IMR-90 (cell line): ENCODE measurements around the gene RILPL2. TPM values are rescaled to one million over a fixed set of nuclear protein-coding genes. Genes with fewer than 3 reads are reported as not detected.

ENCODE experiments used
- ATAC-seq: fragments of 200-7000 bp; cut with Tn5 transposase; 2 replicates; pipeline ENCODE4 v1.9.1; 2020; ENCODE audit warnings: low read depth, mild to moderate bottlenecking, moderate library complexity
- BruUV-seq: library from RNA; stranded (reverse); fragments of 400-500 nt; replicated peaks from 2 replicates; lab custom pipeline; 2021; lab: Mats Ljungman, UMichigan
- CTCF ChIA-PET: fragments of 300-600 bp; formaldehyde crosslinking; extraction: SDS; loops from one replicate; lab custom pipeline; 2021; ENCODE audit warnings: antibody characterized with exemption; lab: Yijun Ruan, JAX
- POLR2A ChIA-PET: fragments of 300-600 bp; sonication (Branson Sonifier 250); formaldehyde crosslinking; loops from one replicate; lab custom pipeline; 2022; ENCODE audit warnings: antibody characterized with exemption; ENCODE audit not compliant: unreplicated experiment; lab: Charles Lee
- DNase-seq: peaks from one replicate; pipeline ENCODE4 v3.0.0; 2013
- H2AFZ ChIP-seq: replicated peaks from 2 replicates; pipeline ENCODE3; 2013; ENCODE audit warnings: low read length, mild to moderate bottlenecking; ENCODE audit not compliant: poor library complexity
- H2AK5ac ChIP-seq: 2 replicates; pipeline ENCODE4 v1.6.1; 2013; ENCODE audit warnings: low read depth, low read length, inconsistent platforms
- H2AK9ac ChIP-seq: replicated peaks from 2 replicates; pipeline ENCODE3; 2013; ENCODE audit warnings: mild to moderate bottlenecking, low read depth, low read length, moderate library complexity; ENCODE audit not compliant: poor library complexity
- H2BK120ac ChIP-seq: 2 replicates; pipeline ENCODE4 v1.6.1; 2013; ENCODE audit warnings: low read depth, low read length, inconsistent platforms
- H2BK15ac ChIP-seq: 3 replicates; pipeline ENCODE4 v1.6.1; 2013; ENCODE audit warnings: low read depth, low read length, inconsistent platforms
- H2BK20ac ChIP-seq: 2 replicates; pipeline ENCODE4 v1.6.1; 2013; ENCODE audit warnings: low read depth, mild to moderate bottlenecking, inconsistent platforms, low read length, moderate library complexity
- H2BK5ac ChIP-seq: 2 replicates; pipeline ENCODE4 v1.6.1; 2013; ENCODE audit warnings: mild to moderate bottlenecking, low read depth, low read length, inconsistent platforms; ENCODE audit not compliant: poor library complexity, severe bottlenecking
- H3K14ac ChIP-seq: replicated peaks from 2 replicates; pipeline ENCODE4 v1.6.1; 2013; ENCODE audit warnings: low read depth, low read length, inconsistent platforms
- H3K18ac ChIP-seq: 2 replicates; pipeline ENCODE4 v1.6.1; 2013; ENCODE audit warnings: low read depth, low read length, control low read depth
- H3K23ac ChIP-seq: 2 replicates; pipeline ENCODE4 v1.6.1; 2013; ENCODE audit warnings: low read depth, low read length, inconsistent platforms
- H3K27ac ChIP-seq: 2 replicates; pipeline ENCODE4 v1.5.1; 2013; ENCODE audit warnings: mild to moderate bottlenecking, control low read depth, low read length; ENCODE audit not compliant: insufficient read depth
- H3K27me3 ChIP-seq: 2 replicates; pipeline ENCODE4 v1.6.1; 2013; ENCODE audit warnings: low read length; ENCODE audit not compliant: control insufficient read depth, insufficient read depth
- H3K36me3 ChIP-seq: 2 replicates; pipeline ENCODE4 v1.6.1; 2013; ENCODE audit warnings: low read length, mixed read lengths; ENCODE audit not compliant: control insufficient read depth, insufficient read depth
- H3K4ac ChIP-seq: 2 replicates; pipeline ENCODE4 v1.6.1; 2013; ENCODE audit warnings: low read depth, low read length, inconsistent platforms
- H3K4me1 ChIP-seq: 2 replicates; pipeline ENCODE4 v1.6.1; 2013; ENCODE audit warnings: low read length, mixed read lengths; ENCODE audit not compliant: control insufficient read depth, insufficient read depth
- H3K4me2 ChIP-seq: 2 replicates; pipeline ENCODE4 v1.6.1; 2013; ENCODE audit warnings: low read depth, mild to moderate bottlenecking, control low read depth, low read length, moderate library complexity
- H3K4me3 ChIP-seq: 2 replicates; pipeline ENCODE4 v1.5.1; 2013; ENCODE audit warnings: low read depth, mild to moderate bottlenecking, control low read depth, low read length, moderate library complexity; ENCODE audit not compliant: insufficient read depth
- H3K56ac ChIP-seq: 2 replicates; pipeline ENCODE4 v1.6.1; 2013; ENCODE audit warnings: low read length, inconsistent platforms; ENCODE audit not compliant: insufficient read depth; ENCODE audit errors: extremely low read depth
- H3K79me1 ChIP-seq, 2 experiments: 2 replicates each; pipeline ENCODE4 v1.6.1; 2013; ENCODE audit warnings: low read length in 2 of 2, inconsistent platforms in 1 of 2, low read depth in 1 of 2
- H3K9ac ChIP-seq: 2 replicates; pipeline ENCODE4 v1.6.1; 2013; ENCODE audit warnings: low read depth, low read length, control low read depth
- H3K9me1 ChIP-seq: 2 replicates; pipeline ENCODE4 v1.6.1; 2013; ENCODE audit warnings: low read length, inconsistent platforms; ENCODE audit not compliant: insufficient read depth
- H3K9me3 ChIP-seq: 2 replicates; pipeline ENCODE4 v1.6.1; 2013; ENCODE audit warnings: low read length; ENCODE audit not compliant: control insufficient read depth, insufficient read depth
- H4K20me1 ChIP-seq: 2 replicates; pipeline ENCODE4 v1.6.1; 2013; ENCODE audit warnings: low read length, inconsistent platforms; ENCODE audit not compliant: insufficient read depth
- H4K5ac ChIP-seq: 2 replicates; pipeline ENCODE4 v1.6.1; 2013; ENCODE audit warnings: mild to moderate bottlenecking, low read depth, low read length, control low read depth
- H4K8ac ChIP-seq, 2 experiments: 2 replicates each; pipeline ENCODE4 v1.6.1; 2013; ENCODE audit warnings: low read depth in 2 of 2, low read length in 2 of 2, control low read depth in 1 of 2, inconsistent platforms in 1 of 2
- H4K91ac ChIP-seq: 2 replicates; pipeline ENCODE4 v1.6.1; 2013; ENCODE audit warnings: low read depth, low read length, inconsistent platforms; ENCODE audit not compliant: insufficient read depth
- BHLHE40 ChIP-seq: fragments of 150-350 bp; IDR thresholded peaks from 2 replicates; pipeline ENCODE4 v1.6.1; 2016; ENCODE audit warnings: mild to moderate bottlenecking, low read depth, low read length
- CEBPB ChIP-seq: IDR thresholded peaks from 2 replicates; pipeline ENCODE4 v1.6.1; 2012; ENCODE audit warnings: low read depth, low read length, improper control_type of control experiment
- RFX5 ChIP-seq: IDR thresholded peaks from 2 replicates; pipeline ENCODE4 v1.8.0; 2012; ENCODE audit warnings: low read depth, mild to moderate bottlenecking, low read length, moderate library complexity
- WGBS, 2 experiments: methylation state at CpG; one replicate each; pipeline versions ENCODE4 v1.1.5 to v1.1.7; 2013; ENCODE audit warnings: missing lambda C conversion rate in 2 of 2; ENCODE audit not compliant: insufficient read length in 1 of 2; ENCODE audit errors: extremely low coverage in 2 of 2; 5-methylcytosine and 5-hydroxymethylcytosine counted together
- dilution Hi-C: fragments of 300-500 bp; cut with HindIII; formaldehyde crosslinking; loops from one replicate; pipeline ENCODE4 v1.14.3; 2018; ENCODE audit warnings: low sequenced_read_pairs; ENCODE audit not compliant: unreplicated experiment
- in situ Hi-C: fragments of 300-500 bp; cut with MboI; formaldehyde crosslinking; loops from 3 replicates; pipeline ENCODE4 v1.14.3; 2019; ENCODE audit warnings: low sequenced_read_pairs, inconsistent platforms, mixed read lengths
- intact Hi-C: fragments of 100-400 bp; cut with micrococcal nuclease; formaldehyde crosslinking; loops from 2 replicates; pipeline ENCODE4 v1.10.0; 2022
- polyA plus RNA-seq, 3 experiments: library from polyadenylated mRNA; depleted of rRNA; stranded (reverse); fragments of >200 nt; gene quantifications; 2 replicates each; pipeline ENCODE4 v1.2.3, GENCODE V29; 2012; ENCODE audit warnings: low replicate concordance in 1 of 3
- total RNA-seq: library from RNA; depleted of rRNA; stranded (reverse); fragments of >200 nt; gene quantifications from 2 replicates; pipeline ENCODE4 v1.2.3, GENCODE V29; 2012

The RILPL2 gene
- total and polyA plus RNA-seq, 2 of the 4 experiments (the other 2 are of a cell fraction): 1.8 to 2.2 TPM

GRCh38 chr12:123404581-123404980 lies 31.9 kb downstream of the RILPL2 start:
- dilution Hi-C loops: no loop called here
- Histone ChIP-seq H2AFZ (no peak overlapping the region), H3K4me1 (no peaks in the 10 kb centered on the region), H3K9ac (no peak overlapping the region), H2AK9ac (no peak overlapping the region), H4K8ac (no peak overlapping the region), H3K36me3 (peaks cover 57% of the 10 kb centered on the region), H3K18ac (no peak overlapping the region), H2BK120ac (no peak overlapping the region), H2BK20ac (no peak overlapping the region), H4K20me1 (peaks cover 22% of the 10 kb centered on the region), H3K9me3 (no peaks in the 10 kb centered on the region), H3K4me2 (no peak overlapping the region), H3K9me1 (no peaks in the 10 kb centered on the region), H2AK5ac (no peak overlapping the region), H3K27ac (no peak overlapping the region), H3K56ac (no peak overlapping the region), H3K4me3 (no peak overlapping the region), H3K14ac (no peak overlapping the region), H3K79me1 (peaks cover 16 to 31% of the 10 kb centered on the region in 2 experiments), H3K4ac (no peak overlapping the region), H3K27me3 (no peaks in the 10 kb centered on the region), H2BK5ac (no peak overlapping the region), H3K23ac (no peak overlapping the region), H2BK15ac (no peak overlapping the region), H4K91ac (no peak overlapping the region), H4K5ac (no peak overlapping the region)
- POLR2A ChIA-PET: no interaction called here
- ATAC-seq (no peak), DNase-seq (no peak)
- 100% methylated on average over 2 of the region's 9 CpGs; no CpG with 5 or more reads in 1 of the 2 experiments for WGBS, 2 experiments
- CTCF ChIA-PET: interaction anchor here (1.3 kb wide), 1 partner anchor 16 kb away, joined by 3 read pairs; no protein-coding TSS in a partner anchor
- in situ Hi-C loops: no loop called here
- no TSS peak for BruUV-seq
- TF ChIP-seq BHLHE40 (no peak), CEBPB (no peak), RFX5 (no peak)
- intact Hi-C loops: no loop called here
